ENCODE measurements around the gene PWP2.
"Not testable (repeated sequence)": the region's sequence is repeated elsewhere in the genome, so short reads cannot be mapped to it uniquely, and the experiment has no call there.

PWP2 gene

DNA sequence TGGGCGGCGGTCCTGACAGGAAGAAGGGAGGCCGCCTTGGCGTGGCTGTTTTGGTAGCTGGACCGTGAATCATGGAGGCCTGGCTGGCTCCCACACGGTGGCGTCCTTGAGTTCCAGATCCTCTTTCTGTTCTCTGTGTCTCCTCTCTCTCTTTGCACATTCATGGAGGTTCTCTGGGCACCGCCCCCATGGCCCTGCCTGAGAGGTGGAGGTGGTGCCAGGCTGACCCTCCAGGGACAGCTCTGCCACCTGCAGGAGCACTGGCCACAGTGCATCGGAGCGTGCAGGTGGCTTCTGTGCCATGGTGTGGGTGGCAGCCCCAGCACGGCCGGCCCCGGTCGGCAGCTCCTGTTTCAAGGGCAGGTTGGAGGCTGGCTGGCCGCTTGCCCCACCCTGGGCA is 30.8 kb downstream of the PWP2 start:
- DNase-seq (ENCODE audit: low read depth): not testable (repeated sequence)

DNA sequence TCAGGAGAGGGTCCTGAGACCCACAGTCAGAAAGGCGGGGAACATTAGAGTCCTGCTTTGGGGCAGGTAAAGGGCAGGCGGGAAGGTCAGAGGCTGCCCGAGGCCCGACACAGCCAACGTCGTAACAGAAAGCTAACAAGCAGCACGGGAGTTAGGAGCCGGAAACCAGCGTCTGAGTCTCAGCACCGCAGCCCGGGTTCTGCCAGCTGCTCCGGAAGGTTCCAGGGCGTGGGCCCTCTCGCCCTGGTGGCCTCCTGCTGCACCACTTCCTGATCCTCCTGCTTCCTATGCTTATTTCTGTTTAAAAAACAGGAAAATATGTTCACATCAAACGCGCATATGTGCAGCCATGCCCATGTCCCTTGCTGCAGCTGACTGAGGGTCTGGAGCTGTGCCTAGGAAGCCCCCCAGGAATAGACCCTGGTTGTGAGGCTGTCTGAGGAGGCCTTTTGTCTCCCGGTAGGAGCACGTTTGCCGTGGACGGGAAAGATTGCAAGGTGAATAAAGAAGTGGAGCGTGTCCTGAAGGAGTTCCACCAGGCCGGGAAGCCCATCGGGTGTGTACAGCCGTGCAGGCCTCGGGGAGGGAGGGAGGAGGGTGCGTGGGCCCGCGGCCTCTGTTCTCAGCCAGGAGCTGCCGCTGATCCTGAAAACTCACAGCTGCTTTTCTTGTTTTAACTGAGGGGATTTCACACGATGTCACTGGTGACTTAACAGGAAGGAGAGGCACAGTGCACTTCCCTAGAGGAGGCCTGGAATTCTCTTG is 32.8 kb downstream of the PWP2 start:
- not testable (repeated sequence) for DNase-seq (ENCODE audit: low read depth)

GRCh38 chr21:44140552-44140932 is 33.3 kb downstream of the PWP2 start:
- not testable (repeated sequence) for DNase-seq (ENCODE audit: low read depth)

GRCh38 chr21:44142470-44142869 is 35.3 kb downstream of the PWP2 start:
- not testable (repeated sequence) for DNase-seq (ENCODE audit: low read depth)

- DNase-seq (ENCODE audit: low read depth): not testable (repeated sequence)
Observed at GRCh38 chr21:44143380-44143779, 36.2 kb downstream of the PWP2 start.

DNA sequence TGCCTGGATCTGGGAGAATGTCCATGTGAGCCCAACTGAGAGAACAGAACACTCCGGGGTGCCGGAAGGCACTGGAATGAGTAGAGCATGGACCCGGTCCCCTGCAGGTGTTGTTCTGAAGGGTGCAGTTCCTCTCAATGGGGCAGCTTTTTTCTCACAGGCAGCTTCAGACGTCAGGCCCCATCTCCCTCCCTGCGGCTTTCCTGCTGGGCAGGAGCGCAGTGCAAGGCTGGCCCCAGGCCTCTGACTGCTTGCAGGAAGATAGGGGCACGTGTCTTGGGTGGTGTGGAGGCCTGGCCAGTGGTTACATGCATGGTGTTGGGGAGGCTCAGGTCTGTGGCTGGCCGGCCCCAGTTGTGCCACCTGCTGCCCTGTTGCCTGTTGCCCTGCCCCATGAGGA is 36.8 kb downstream of the PWP2 start:
- not testable (repeated sequence) for DNase-seq (ENCODE audit: low read depth)

- DNase-seq (ENCODE audit: low read depth): not testable (repeated sequence)
Observed at GRCh38 chr21:44144784-44145602, 37.8 kb downstream of the PWP2 start.

DNA sequence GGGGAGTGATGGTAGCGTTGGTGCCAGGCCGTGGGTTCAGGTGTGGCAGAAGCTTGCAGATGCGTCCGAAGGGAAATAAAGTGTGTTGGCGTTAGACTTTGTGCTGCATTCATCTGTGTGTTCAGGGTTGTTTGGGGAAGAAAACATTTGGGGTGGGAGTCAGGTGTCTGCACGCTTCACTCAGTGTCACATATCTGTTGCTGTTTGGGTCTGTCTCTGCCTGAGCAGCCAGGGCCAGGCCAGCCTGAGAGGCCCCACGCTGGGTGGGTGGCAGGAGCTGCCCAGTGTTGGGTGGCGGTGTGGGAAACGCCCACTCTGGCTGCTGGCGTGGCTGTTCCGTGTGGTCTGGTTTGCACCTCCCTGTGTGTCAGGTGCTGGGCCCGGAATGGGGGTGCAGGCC is 38.4 kb downstream of the PWP2 start:
- DNase-seq (ENCODE audit: low read depth): not testable (repeated sequence)

- not testable (repeated sequence) for DNase-seq (ENCODE audit: low read depth)
Observed at GRCh38 chr21:44147108-44147507, 39.9 kb downstream of the PWP2 start.

DNA sequence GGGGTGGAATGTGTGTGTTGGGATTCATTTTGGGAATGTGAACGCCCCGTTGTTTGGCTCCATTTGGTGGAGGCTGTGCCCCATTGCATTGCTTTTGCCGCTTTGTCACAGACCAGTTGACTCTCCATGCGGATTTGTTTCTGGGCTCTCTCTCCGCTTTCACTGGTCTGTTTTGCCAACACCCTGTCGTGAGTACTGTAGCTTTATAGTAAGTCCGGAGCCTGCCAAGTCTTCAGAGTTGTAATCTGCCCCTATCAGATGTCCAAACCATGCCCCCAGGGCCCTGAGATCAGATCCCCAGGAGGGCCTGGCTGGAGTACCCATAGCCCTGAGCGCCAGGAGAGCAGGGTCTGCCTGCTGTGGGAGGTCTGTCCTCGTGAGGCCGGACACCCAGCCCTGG is 43.1 kb downstream of the PWP2 start:
- not testable (repeated sequence) for DNase-seq (ENCODE audit: low read depth)

- not testable (repeated sequence) for DNase-seq (ENCODE audit: low read depth)
Observed at GRCh38 chr21:44153214-44153888, 46.2 kb downstream of the PWP2 start.

- DNase-seq (ENCODE audit: low read depth): not testable (repeated sequence)
Observed at GRCh38 chr21:44153889-44154228, 46.7 kb downstream of the PWP2 start.

- not testable (repeated sequence) for DNase-seq (ENCODE audit: low read depth)
Observed at GRCh38 chr21:44154816-44155230, 47.6 kb downstream of the PWP2 start.

DNA sequence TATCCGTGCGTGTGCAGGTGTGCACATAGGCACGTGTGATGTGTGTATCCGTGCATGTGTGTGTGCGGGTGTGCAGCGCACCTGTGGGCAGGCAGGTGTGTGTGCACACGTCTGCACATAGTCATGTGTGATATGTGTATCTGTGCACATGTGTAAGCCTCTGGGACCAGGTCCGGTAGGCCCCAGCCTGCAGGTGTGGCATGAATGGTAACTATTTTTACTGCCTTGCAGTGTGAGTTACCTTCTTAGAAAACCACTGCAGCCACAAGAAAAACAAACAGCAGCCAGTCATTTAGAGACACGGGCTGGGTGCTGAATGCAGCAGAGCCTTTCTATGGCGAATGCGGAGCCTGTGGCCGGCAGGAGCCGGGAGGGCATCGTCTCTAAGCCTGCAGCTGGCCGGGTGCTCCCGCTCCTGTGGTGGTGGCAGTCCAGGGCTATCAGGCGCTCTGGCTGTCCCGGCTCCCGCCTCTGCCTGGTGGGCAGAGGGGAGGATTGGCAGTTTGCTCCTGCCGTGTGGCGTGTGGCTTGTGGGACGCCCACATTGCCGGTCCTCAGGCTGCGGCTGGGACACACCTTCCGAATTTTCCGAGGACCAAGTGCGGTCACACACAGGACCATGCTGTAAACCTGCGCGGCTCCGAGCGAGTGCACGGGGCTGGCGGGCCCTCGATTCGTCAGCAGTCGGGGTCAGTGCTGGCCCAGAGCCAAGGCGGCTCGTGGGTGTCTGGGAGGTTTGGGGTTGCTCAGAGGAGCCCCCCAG is 48.2 kb downstream of the PWP2 start:
- DNase-seq (ENCODE audit: low read depth): not testable (repeated sequence)

GRCh38 chr21:44155994-44156380 is 48.8 kb downstream of the PWP2 start:
- not testable (repeated sequence) for DNase-seq (ENCODE audit: low read depth)

GRCh38 chr21:44157439-44158081 is 50.4 kb downstream of the PWP2 start:
- not testable (repeated sequence) for DNase-seq (ENCODE audit: low read depth)

- DNase-seq (ENCODE audit: low read depth): not testable (repeated sequence)
Observed at GRCh38 chr21:44158082-44158468, 50.9 kb downstream of the PWP2 start.

DNA sequence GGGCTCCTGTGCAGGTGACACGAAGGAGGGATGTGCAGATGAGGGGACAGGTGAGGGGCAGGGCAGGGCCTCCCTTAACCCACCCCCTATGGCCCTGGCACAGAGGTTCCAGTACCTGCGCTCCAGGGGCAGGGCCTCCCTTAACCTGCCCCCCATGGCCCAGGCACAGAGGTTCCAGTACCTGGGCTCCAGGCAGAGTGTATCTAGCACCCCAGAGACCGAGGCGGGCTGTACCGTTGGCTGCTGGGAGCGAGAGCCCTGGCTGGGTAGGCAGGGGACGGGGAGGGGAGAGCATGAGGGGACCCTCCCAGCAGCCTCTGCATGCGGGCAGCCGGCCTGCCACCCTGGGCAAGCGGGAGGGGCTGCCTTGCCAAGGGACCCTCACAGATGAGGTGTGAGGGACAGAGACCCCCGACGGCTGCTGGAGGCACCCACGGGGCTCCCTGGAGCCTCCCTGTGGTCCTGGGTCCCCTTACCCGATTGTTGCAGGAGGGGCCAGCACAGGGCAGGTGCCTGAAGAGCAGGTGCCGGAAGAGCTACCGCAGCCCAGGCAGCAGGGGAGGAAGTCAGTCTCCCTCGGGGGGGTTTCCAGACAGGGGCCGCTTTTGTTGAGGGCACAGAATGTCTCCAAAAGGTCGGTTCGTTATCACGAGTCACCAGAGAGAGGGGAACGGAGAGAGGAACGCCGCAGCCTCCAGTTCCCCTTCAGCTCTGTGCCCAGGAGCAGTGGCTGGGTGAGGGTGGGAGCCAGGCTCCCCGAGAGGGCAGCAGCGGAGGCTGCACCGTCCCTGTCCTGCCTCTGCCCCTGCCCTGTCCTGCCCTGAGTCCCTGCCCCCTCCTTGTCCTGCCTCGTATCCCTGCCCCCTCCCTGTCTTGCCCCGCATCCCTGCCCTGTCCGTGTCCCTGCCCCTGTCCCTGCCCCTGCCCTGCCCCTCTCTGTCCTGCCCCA is 52.4 kb downstream of the PWP2 start:
- not testable (repeated sequence) for DNase-seq (ENCODE audit: low read depth)

- DNase-seq (ENCODE audit: low read depth): not testable (repeated sequence)
Observed at GRCh38 chr21:44160298-44160672, 53.1 kb downstream of the PWP2 start.

DNA sequence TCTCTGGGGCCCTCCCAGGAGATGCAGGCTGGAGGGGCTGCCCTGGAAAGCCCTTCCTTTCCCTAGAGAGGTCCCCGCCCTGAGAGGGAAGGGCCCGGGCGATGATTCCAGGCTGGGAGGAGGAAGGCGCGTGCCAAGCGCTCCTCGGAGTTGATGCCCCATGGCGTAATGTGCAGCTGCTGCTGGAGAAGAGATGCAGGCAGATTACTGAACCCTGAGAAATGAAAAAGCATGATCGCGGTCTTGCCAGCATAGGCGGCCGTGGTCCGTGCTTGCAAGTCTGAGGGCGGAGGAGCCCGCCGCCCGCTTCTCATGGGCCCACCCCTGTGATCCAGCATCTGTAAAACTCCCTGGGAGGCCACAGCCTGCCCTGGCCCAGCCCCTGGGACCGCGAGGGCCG is 53.6 kb downstream of the PWP2 start:
- not testable (repeated sequence) for DNase-seq (ENCODE audit: low read depth)

All from fibroblast of the conjunctiva (primary cell).